Activated CD4-positive, alpha-beta memory T cell treated with anti-CD3 and anti-CD28 coated beads for 36 hours (primary cell): ENCODE data around the gene LYPD8. TPM values are rescaled to one million over a fixed set of nuclear protein-coding genes. Genes with fewer than 3 reads are reported as not detected.

ENCODE experiments used
- CTCF ChIA-PET: fragments of 350-600 bp; sonication (Branson Sonifier 250); formaldehyde crosslinking; loops from one replicate; lab custom pipeline; 2021; ENCODE audit warnings: antibody characterized with exemption, inconsistent platforms; lab: Charles Lee
- POLR2A ChIA-PET: fragments of 350-600 bp; sonication (Branson Sonifier 250); formaldehyde crosslinking; loops from one replicate; lab custom pipeline; 2021; ENCODE audit warnings: antibody characterized with exemption; lab: Charles Lee
- DNase-seq: peaks from one replicate; pipeline ENCODE4 v3.0.0-alpha.2; 2020
- H3K27ac Mint-ChIP-seq: one replicate; pipeline ENCODE4 v1.8.0; 2021; ENCODE audit warnings: mixed read lengths
- H3K27me3 Mint-ChIP-seq: one replicate; pipeline ENCODE4 v1.8.0; 2021; ENCODE audit warnings: mixed read lengths
- H3K36me3 Mint-ChIP-seq: one replicate; pipeline ENCODE4 v1.8.0; 2021; ENCODE audit warnings: mixed read lengths
- H3K4me1 Mint-ChIP-seq: one replicate; pipeline ENCODE4 v1.8.0; 2021; ENCODE audit warnings: low read depth, mixed read lengths
- H3K4me3 Mint-ChIP-seq: one replicate; pipeline ENCODE4 v1.8.0; 2021; ENCODE audit warnings: mild to moderate bottlenecking, mixed read lengths
- H3K9me3 Mint-ChIP-seq: one replicate; pipeline ENCODE4 v1.8.0; 2021; ENCODE audit warnings: mixed read lengths
- intact Hi-C: fragments of 100-400 bp; cut with micrococcal nuclease; formaldehyde crosslinking; loops from one replicate; pipeline ENCODE4 v1.15.1; 2023
- total RNA-seq, 2 experiments: library from RNA; stranded (reverse); gene quantifications; one replicate each; pipeline ENCODE4 v1.2.3, GENCODE V29; 2021

Gene LYPD8
- total RNA-seq, 2 experiments from 2014 or later: not detected

DNA sequence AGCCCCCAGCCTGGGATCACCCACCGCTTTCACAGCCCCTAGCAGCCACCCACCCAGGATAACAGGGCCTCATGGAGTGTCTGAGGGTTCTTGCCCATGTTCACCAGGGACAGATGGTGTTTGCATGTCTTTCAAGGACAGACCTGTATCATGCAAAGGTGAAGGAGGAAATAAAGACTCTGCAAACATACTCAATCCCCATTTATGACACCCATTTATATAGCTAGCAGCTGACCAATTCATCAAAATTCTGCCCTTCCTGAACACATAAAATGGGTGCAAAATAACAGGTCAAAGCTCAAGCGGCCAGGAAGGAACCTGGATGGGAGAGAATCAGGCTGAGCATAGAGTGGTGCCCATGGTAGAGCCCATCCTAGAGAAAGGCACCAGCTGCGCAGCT, 32.8 kb upstream of the LYPD8 start:
- CTCF ChIA-PET: no interaction called here
- no peaks in the 10 kb centered on the region for H3K4me1 Mint-ChIP-seq
- H3K27ac Mint-ChIP-seq: no peak overlapping the region
- H3K27me3 Mint-ChIP-seq: peaks cover 3% of the 10 kb centered on the region
- DNase-seq: no peak
- intact Hi-C loops: no loop called here
- H3K9me3 Mint-ChIP-seq: no peaks in the 10 kb centered on the region
- H3K4me3 Mint-ChIP-seq: no peak overlapping the region
- POLR2A ChIA-PET: no interaction called here
- no peaks in the 10 kb centered on the region for H3K36me3 Mint-ChIP-seq

DNA sequence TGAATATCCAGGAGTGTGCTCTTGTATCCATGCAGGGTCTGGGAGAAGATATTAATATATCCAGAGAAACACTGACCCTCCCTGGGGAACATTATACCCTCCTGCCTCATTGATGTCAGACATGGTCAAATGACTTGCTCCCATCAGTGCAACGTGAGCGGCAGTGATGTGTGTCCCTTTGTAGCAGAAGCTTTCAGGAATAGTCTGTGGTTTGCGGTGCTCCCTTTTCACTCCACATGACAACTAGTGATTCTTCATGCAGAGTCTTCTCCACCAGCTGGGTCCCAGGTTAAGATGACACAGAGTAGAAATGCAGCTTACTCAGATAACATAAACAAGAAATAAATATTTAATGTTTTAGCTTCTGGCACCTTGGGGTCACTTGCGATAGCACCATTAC, 31.9 kb upstream of the LYPD8 start:
- peaks cover 8% of the 10 kb centered on the region for H3K27me3 Mint-ChIP-seq
- CTCF ChIA-PET: no interaction called here
- no peak overlapping the region for H3K4me3 Mint-ChIP-seq
- POLR2A ChIA-PET: no interaction called here
- H3K4me1 Mint-ChIP-seq: no peaks in the 10 kb centered on the region
- intact Hi-C loops: no loop called here
- H3K27ac Mint-ChIP-seq: no peak overlapping the region
- no peak for DNase-seq
- no peaks in the 10 kb centered on the region for H3K36me3 Mint-ChIP-seq
- no peaks in the 10 kb centered on the region for H3K9me3 Mint-ChIP-seq

DNA sequence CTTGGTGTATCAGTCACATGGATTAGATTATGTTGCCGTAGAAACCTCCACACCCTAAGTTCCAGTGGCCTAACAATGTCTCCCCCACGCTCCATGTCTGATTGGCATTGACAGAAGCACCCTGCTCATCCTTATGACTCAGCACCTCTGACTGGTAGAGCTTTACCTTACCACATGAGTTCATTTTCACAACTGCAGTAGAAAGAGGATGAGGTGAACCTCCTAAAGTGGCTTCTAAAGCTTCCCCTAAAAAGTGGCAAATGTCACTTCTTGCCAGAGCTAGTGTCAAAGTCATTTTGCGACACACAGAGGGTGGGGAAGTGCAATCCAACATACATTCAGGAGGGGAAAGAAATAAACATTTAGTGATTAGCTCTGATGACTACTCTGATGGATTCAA, 30.6 kb upstream of the LYPD8 start:
- H3K27ac Mint-ChIP-seq: no peak overlapping the region
- CTCF ChIA-PET: interaction anchor here (1.0 kb wide), 1 partner anchor 34 kb away, joined by 3 read pairs; no protein-coding TSS in a partner anchor
- DNase-seq: no peak
- H3K9me3 Mint-ChIP-seq: peaks cover 6% of the 10 kb centered on the region
- H3K27me3 Mint-ChIP-seq: peaks cover 17% of the 10 kb centered on the region
- no peak overlapping the region for H3K4me3 Mint-ChIP-seq
- POLR2A ChIA-PET: no interaction called here
- intact Hi-C loops: no loop called here
- peaks cover 1% of the 10 kb centered on the region for H3K36me3 Mint-ChIP-seq
- no peaks in the 10 kb centered on the region for H3K4me1 Mint-ChIP-seq

DNA sequence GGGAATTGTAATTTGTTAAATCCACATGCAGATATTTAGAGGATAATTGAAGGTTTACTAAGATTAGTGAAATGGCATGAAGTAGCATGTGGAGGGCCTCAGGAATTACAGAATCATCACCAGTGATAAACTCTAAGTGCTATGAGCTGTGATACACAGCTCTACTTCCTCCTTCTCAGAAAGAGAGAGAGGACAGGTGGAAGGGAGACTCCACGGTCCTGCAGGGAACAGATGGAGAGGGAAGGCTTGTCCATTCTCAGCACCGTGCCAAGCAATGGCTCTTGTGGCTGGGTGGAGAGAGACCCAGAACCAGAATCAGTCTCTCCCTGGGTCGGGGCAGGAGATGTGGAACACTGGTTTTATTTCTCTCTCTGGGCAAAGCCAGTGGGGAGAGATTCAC, 27.8 kb upstream of the LYPD8 start:
- CTCF ChIA-PET: no interaction called here
- POLR2A ChIA-PET: no interaction called here
- peaks cover 1% of the 10 kb centered on the region for H3K36me3 Mint-ChIP-seq
- no peak for DNase-seq
- peaks cover 25% of the 10 kb centered on the region for H3K27me3 Mint-ChIP-seq
- H3K4me3 Mint-ChIP-seq: no peak overlapping the region
- H3K4me1 Mint-ChIP-seq: no peaks in the 10 kb centered on the region
- H3K27ac Mint-ChIP-seq: no peak overlapping the region
- intact Hi-C loops: no loop called here
- peaks cover 12% of the 10 kb centered on the region for H3K9me3 Mint-ChIP-seq

DNA sequence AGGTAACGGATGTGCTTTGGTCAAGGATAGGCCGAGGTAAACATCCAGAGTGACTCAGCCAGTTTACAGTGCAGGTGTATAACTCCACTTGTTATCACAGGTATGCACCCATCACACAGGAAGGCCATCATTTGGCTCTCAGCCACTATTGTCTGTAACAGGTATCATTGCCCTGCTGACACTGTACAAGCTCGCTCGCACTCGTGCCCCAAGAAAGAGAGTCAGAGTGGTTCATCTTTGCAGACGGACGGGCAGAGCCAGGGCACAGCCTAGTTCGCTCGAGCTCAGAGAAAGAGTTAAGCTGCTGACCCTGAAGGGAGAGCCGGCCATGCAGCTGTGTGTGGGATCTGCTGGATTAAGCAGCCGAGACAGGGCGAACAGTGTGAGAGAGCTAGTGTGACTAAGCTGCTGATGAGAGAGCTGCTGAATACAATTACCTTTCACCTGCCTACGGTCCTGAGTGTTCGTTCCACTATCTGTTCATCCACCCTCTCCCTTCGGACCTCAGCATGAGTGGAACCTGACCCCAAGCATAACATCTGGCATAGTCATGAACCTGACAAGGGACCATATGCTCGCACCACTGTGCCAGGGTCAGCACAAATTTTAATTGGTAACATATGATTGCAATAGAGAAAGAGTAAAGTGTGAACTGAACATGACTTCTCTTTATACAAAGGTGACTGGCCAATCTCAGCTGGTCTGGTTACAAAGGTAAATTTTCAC, 27.0 kb upstream of the LYPD8 start:
- Mint-ChIP-seq H3K36me3 (peaks cover 1% of the 10 kb centered on the region), H3K9me3 (peaks cover 15% of the 10 kb centered on the region), H3K27me3 (peaks cover 25% of the 10 kb centered on the region), H3K4me1 (no peaks in the 10 kb centered on the region), H3K4me3 (no peak overlapping the region), H3K27ac (no peak overlapping the region)
- POLR2A ChIA-PET: no interaction called here
- no peak for DNase-seq
- CTCF ChIA-PET: no interaction called here
- intact Hi-C loops: no loop called here

DNA sequence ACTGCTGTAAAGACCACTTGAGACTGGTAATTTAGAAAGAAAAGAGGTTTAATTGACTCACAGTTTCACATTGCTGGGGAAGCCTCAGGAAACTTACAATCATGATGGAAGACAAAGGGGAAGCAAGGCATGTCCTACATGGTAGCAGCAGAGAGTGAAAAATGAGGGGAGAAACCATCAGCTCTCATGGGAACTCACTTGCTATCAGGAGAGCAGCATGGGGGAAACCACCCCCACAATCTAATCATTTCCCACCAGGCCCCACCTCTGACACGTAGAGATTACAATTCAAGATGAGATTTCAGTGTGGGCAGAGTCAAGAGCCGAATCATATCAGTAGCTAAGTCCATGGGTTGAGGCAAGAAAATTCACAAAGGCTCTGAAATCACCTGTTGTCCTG, 23.8 kb upstream of the LYPD8 start:
- H3K4me1 Mint-ChIP-seq: no peaks in the 10 kb centered on the region
- no peak for DNase-seq
- H3K27ac Mint-ChIP-seq: no peak overlapping the region
- ChIA-PET POLR2A (no interaction called here), CTCF (no interaction called here)
- intact Hi-C loops: no loop called here
- peaks cover 22% of the 10 kb centered on the region for H3K27me3 Mint-ChIP-seq
- H3K36me3 Mint-ChIP-seq: peaks cover 1% of the 10 kb centered on the region
- peaks cover 22% of the 10 kb centered on the region for H3K9me3 Mint-ChIP-seq
- H3K4me3 Mint-ChIP-seq: no peak overlapping the region

DNA sequence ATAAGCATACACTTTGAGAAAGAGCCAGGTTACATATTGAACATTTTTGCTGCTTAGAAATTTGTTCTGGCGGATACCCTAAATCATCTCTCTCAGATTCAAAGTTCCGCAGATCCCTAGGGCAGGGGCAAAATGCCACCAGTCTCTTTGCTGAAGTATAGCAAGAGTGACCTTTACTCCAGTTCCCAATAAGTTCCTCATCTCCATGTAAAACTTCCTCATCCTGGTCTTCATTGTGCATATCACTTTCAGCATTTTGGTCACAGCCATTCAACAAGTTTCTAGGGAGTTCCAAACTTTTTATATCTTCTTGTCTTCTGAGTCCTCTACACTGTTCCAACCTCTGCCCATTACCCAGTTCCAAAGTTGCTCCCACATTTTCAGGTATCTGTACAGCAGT, 23.3 kb upstream of the LYPD8 start:
- intact Hi-C loops: no loop called here
- peaks cover 1% of the 10 kb centered on the region for H3K36me3 Mint-ChIP-seq
- H3K9me3 Mint-ChIP-seq: peaks cover 22% of the 10 kb centered on the region
- no peak for DNase-seq
- peaks cover 22% of the 10 kb centered on the region for H3K27me3 Mint-ChIP-seq
- no peaks in the 10 kb centered on the region for H3K4me1 Mint-ChIP-seq
- ChIA-PET CTCF (no interaction called here), POLR2A (no interaction called here)
- H3K27ac Mint-ChIP-seq: no peak overlapping the region
- H3K4me3 Mint-ChIP-seq: no peak overlapping the region

DNA sequence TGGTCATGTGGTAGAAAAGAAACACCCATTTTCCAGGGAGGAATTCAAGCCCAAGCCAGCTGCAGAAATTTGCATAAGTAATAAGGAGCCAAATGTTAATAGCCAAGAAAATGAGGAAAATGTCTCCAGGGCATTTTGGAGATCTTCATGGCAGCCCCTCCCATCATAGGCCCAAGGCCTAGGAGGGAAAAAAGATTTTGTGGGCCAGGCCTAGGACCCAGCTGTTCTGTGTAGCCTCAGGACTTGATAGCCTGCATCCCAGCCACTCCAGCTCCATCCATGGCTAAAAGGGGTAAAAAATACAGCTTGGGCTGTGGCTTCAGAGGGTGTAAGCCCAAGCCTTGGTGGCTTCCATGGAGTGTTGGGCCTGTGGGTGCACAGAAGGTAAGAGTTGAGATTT, 21.4 kb upstream of the LYPD8 start:
- H3K9me3 Mint-ChIP-seq: peaks cover 22% of the 10 kb centered on the region
- ChIA-PET CTCF (no interaction called here), POLR2A (no interaction called here)
- H3K36me3 Mint-ChIP-seq: peaks cover 1% of the 10 kb centered on the region
- intact Hi-C loops: no loop called here
- DNase-seq: no peak
- no peak overlapping the region for H3K4me3 Mint-ChIP-seq
- H3K27ac Mint-ChIP-seq: no peak overlapping the region
- peaks cover 21% of the 10 kb centered on the region for H3K27me3 Mint-ChIP-seq
- H3K4me1 Mint-ChIP-seq: no peaks in the 10 kb centered on the region

DNA sequence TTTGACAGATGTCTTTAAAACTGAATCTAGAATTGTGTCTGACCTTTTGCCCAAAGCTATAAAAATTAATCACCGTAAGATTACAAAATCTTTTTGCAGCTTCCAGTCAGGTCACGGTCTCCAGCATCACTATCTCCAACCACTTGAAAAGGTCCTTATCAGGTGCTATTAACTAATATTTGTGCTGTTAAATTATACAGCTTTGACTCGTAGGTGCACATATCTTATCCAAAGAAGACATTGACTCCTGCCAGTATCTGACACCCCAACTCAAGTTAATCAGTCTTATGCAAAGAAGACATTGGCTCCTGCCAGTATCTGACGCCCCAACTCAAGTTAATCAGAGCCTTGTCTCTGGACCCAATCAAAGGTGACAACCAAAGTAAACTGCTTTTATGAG, 19.9 kb upstream of the LYPD8 start:
- Mint-ChIP-seq H3K4me3 (no peak overlapping the region), H3K36me3 (no peaks in the 10 kb centered on the region), H3K27ac (no peak overlapping the region), H3K9me3 (peaks cover 11% of the 10 kb centered on the region), H3K27me3 (peaks cover 14% of the 10 kb centered on the region), H3K4me1 (no peaks in the 10 kb centered on the region)
- CTCF ChIA-PET: no interaction called here
- intact Hi-C loops: no loop called here
- POLR2A ChIA-PET: no interaction called here
- DNase-seq: no peak

DNA sequence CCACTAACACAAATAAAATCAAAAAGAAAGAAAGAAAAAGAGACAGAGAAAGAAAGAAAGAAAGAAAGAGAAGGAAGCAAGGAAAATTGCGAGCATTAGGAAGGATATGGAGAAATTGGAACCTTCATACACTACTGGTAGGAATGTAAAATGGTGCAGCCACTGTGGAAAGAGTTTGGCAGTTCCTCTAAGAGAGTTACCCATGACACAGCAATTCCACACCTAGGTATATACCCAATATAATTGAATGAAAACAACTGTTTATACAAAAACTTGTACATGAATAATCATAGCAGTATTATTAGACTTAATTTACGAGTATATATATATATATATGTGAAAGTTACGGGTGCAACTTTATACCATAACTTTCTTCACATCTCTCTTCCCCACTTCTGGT, 4.1 kb upstream of the LYPD8 start:
- H3K27ac Mint-ChIP-seq: no peak overlapping the region

DNA sequence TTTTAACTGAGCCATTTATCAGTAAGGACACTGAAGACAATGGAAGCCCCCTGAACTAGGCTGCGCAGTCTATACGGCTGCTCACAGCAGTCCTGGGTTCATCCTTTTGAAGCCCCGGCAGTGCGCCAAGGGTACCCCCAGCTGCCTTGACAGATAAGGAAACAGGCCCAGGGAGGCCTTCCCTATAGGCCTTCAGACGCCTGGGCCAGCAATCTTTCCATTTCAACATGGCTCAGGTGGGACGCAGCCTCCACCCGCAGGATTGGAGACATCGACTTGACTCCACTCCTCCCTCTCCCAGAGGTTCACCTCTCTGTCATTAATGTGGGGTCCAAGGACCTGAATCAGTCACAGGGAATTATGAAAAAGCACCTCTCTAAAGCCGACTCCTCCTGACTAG, 2.8 kb upstream of the LYPD8 start:
- ChIA-PET POLR2A (no interaction called here), CTCF (no interaction called here)
- intact Hi-C loops: no loop called here
- no peak for DNase-seq
- Mint-ChIP-seq H3K4me1 (no peaks in the 10 kb centered on the region), H3K36me3 (peaks cover 4% of the 10 kb centered on the region), H3K4me3 (no peak overlapping the region), H3K9me3 (no peaks in the 10 kb centered on the region), H3K27me3 (peaks cover 5% of the 10 kb centered on the region), H3K27ac (no peak overlapping the region)

More for the DNA sequence above, 4.1 kb upstream of the LYPD8 start:
- Mint-ChIP-seq H3K9me3 (no peaks in the 10 kb centered on the region), H3K4me3 (no peak overlapping the region), H3K36me3 (peaks cover 4% of the 10 kb centered on the region), H3K27me3 (peaks cover 5% of the 10 kb centered on the region), H3K4me1 (no peaks in the 10 kb centered on the region)
- intact Hi-C loops: no loop called here
- ChIA-PET POLR2A (no interaction called here), CTCF (no interaction called here)
- no peak for DNase-seq

DNA sequence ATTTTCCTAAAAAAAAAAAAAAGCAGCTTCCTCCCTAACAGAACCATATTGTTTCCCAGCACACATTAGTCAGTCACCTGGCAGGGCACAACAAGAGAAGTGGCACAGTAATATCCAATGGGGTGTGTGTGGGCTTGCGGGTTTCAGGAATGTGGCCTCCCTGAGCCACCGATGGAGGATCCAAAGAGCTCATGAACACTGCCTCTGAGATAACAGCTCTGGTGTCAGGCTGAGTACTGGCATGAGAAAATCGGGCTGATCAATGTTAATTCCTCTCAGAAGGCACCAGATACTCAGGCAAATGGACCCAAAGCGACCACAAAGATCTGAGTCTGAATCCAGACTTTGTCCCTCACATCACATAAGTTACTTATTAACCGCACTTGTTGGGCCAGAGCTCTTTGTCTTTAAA, 2.2 kb upstream of the LYPD8 start:
- intact Hi-C loops: no loop called here
- no peak overlapping the region for H3K27ac Mint-ChIP-seq
- H3K9me3 Mint-ChIP-seq: no peaks in the 10 kb centered on the region
- ChIA-PET CTCF (no interaction called here), POLR2A (no interaction called here)
- no peak for DNase-seq
- no peak overlapping the region for H3K4me3 Mint-ChIP-seq
- peaks cover 5% of the 10 kb centered on the region for H3K27me3 Mint-ChIP-seq
- peaks cover 4% of the 10 kb centered on the region for H3K36me3 Mint-ChIP-seq
- H3K4me1 Mint-ChIP-seq: no peaks in the 10 kb centered on the region

DNA sequence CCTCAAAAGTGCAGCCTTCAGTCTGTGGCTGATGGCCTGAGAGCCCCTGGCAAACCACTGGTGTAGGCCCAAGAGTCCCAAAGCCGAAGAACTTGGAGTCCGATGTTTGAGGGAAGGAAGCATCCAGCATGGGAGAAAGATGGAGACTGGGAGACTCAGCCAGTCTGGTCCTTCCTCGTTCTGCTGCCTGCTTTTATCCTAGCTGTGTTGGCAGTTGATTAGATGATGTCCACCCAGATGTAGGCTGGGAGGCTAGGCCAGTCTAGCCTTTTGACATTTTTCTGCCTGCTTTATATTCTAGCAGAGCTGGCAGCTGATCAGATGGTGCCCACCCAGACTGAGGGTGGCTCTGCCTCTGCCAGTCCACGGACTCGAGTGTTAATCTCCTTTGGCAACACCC, 1.1 kb upstream of the LYPD8 start:
- intact Hi-C loops: no loop called here
- peaks cover 5% of the 10 kb centered on the region for H3K27me3 Mint-ChIP-seq
- H3K36me3 Mint-ChIP-seq: peaks cover 4% of the 10 kb centered on the region
- H3K4me1 Mint-ChIP-seq: no peaks in the 10 kb centered on the region
- no peak overlapping the region for H3K27ac Mint-ChIP-seq
- H3K9me3 Mint-ChIP-seq: no peaks in the 10 kb centered on the region
- POLR2A ChIA-PET: no interaction called here
- CTCF ChIA-PET: no interaction called here
- no peak overlapping the region for H3K4me3 Mint-ChIP-seq
- no peak for DNase-seq
